ENCODE data around the gene RMND1.

DNA sequence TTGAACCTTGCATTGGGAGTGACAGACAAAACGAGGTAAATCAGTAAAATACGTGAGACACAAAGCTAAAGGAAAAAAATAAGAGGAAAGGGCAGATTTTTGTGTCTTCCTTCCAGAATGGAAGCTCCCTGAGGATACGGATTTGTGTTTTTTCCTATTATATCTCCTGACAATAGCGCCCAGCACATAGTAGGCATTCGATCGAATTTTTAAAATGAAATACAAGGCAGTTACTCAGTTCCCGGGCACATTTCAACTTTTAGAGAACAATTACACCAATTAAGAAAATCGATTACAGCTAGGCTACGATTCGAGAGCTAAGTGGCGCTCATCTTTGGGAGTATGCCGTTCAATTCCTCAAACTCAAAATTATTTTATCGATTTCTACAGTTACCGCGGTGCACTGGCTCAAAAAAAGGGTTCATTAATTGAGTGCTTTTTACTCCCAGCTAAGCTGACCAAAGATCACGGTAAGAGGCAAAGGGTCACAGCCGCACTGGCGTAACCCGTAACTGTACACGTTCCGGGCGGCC lies 443 bp downstream of the RMND1 start:
- TF ChIP-seq, protein P1, sequence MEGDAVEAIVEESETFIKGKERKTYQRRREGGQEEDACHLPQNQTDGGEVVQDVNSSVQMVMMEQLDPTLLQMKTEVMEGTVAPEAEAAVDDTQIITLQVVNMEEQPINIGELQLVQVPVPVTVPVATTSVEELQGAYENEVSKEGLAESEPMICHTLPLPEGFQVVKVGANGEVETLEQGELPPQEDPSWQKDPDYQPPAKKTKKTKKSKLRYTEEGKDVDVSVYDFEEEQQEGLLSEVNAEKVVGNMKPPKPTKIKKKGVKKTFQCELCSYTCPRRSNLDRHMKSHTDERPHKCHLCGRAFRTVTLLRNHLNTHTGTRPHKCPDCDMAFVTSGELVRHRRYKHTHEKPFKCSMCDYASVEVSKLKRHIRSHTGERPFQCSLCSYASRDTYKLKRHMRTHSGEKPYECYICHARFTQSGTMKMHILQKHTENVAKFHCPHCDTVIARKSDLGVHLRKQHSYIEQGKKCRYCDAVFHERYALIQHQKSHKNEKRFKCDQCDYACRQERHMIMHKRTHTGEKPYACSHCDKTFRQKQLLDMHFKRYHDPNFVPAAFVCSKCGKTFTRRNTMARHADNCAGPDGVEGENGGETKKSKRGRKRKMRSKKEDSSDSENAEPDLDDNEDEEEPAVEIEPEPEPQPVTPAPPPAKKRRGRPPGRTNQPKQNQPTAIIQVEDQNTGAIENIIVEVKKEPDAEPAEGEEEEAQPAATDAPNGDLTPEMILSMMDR (IDR thresholded peaks at IDR 0.05; ENCODE audit: low read depth, low read length), result no peak
- no peak for TF ChIP-seq POLR2A (IDR thresholded peaks at IDR 0.05; ENCODE audit: extremely low read depth, insufficient read length)
- TF ChIP-seq MYC (IDR thresholded peaks at IDR 0.05; ENCODE audit: low read depth, low read length), result no peak
- TF ChIP-seq, protein P2, sequence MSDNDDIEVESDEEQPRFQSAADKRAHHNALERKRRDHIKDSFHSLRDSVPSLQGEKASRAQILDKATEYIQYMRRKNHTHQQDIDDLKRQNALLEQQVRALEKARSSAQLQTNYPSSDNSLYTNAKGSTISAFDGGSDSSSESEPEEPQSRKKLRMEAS (IDR thresholded peaks at IDR 0.05; ENCODE audit: low read depth, low read length), result no peak
